Measurements from ENCODE around the gene UPF1. TPM values are rescaled to one million over a fixed set of nuclear protein-coding genes. Genes with fewer than 3 reads are reported as not detected.
A peak's percentile ranks its signal among the peaks of the same experiment; 100 is the strongest.

UPF1 gene
- total and polyA plus RNA-seq, 2 of the 13 experiments (the other 11 are each of a cell fraction or from before 2014, with no cell fraction given) = 16.9 to 41.8 TPM

DNA sequence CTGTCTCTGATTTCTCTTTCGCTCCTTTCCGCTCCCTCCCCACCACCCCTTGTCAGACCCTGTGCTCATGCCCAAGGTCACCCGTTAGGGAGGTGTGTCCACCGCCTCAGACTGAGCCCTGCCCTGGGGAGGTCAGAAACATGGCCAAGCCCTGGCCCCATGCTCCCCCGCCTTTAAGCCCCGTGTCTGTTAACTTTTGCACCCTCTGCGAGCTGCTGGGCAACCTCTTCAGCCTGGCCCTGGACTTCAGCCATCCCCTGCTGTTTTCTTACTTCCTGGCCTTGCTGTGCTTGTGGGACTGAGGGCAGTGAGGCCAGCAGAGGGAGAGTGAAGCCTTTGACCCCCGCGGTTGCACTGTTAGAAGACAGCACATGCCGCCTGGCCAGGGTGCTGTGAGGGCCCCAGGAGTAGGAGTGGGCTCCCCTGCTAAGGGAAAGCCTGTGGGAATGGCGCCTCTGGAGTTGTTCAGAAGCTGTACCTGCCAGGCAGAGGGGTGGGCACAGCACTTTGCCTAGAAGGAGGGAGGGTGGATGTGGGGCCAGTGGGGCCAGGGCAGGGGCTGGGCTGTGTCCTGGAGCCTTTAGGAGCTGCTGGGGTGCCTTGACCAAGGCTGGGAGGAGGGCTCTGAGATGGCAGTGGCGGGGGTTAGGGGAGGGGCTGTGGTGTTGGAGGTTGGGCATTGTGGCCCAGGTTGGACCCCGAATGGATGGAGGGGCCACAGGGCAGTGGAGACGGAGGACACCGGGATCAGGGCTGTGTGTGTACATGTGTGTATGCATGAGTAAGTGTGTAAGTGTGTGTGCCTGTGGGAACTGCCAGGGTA is 7.9 kb downstream of the UPF1 start (continued):
- TF ChIP-seq, protein P1, sequence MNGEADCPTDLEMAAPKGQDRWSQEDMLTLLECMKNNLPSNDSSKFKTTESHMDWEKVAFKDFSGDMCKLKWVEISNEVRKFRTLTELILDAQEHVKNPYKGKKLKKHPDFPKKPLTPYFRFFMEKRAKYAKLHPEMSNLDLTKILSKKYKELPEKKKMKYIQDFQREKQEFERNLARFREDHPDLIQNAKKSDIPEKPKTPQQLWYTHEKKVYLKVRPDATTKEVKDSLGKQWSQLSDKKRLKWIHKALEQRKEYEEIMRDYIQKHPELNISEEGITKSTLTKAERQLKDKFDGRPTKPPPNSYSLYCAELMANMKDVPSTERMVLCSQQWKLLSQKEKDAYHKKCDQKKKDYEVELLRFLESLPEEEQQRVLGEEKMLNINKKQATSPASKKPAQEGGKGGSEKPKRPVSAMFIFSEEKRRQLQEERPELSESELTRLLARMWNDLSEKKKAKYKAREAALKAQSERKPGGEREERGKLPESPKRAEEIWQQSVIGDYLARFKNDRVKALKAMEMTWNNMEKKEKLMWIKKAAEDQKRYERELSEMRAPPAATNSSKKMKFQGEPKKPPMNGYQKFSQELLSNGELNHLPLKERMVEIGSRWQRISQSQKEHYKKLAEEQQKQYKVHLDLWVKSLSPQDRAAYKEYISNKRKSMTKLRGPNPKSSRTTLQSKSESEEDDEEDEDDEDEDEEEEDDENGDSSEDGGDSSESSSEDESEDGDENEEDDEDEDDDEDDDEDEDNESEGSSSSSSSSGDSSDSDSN (CRISPR knock-in tag; IDR thresholded peaks at IDR 0.05) = peak; percentile 95
- TF ChIP-seq HMG20B (CRISPR knock-in tag; conservative IDR thresholded peaks at IDR 0.05) (0 out of 2 replicates have a peak, but pooled peaks have one; percentile 39), NAIF1 (CRISPR knock-in tag; IDR thresholded peaks at IDR 0.05; ENCODE audit: borderline replicate concordance) (no peak), SOX5 (CRISPR knock-in tag; IDR thresholded peaks at IDR 0.05; ENCODE audit: borderline replicate concordance) (peak; percentile 85), NCOA2 (CRISPR knock-in tag; IDR thresholded peaks at IDR 0.05) (peak; percentile 79), TGIF2 (CRISPR knock-in tag; IDR thresholded peaks at IDR 0.05) (peak; percentile 80), ZNF143 (CRISPR knock-in tag; IDR thresholded peaks at IDR 0.05) (peak; percentile 49; the same call in 1 of the 2 replicates), RXRB (CRISPR knock-in tag; IDR thresholded peaks at IDR 0.05; ENCODE audit: borderline replicate concordance) (peak; percentile 92), KLF11 (CRISPR knock-in tag; IDR thresholded peaks at IDR 0.05) (no peak; the same call in 1 of the 2 replicates), ETV6 (CRISPR knock-in tag; conservative IDR thresholded peaks at IDR 0.05) (no peak), ZNF263 (CRISPR knock-in tag; IDR thresholded peaks at IDR 0.05) (peak; percentile 80), ZZZ3 (CRISPR knock-in tag; IDR thresholded peaks at IDR 0.05; ENCODE audit: borderline replicate concordance) (no peak), CCAR2 (optimal IDR thresholded peaks at IDR 0.05; ENCODE audit: low read depth, low read length) (no peak), SAP130 (CRISPR knock-in tag; IDR thresholded peaks at IDR 0.05; ENCODE audit: low read depth) (peak; percentile 97), HNRNPLL (IDR thresholded peaks at IDR 0.05; ENCODE audit: low read depth, low read length, poor library complexity, severe bottlenecking) (peak; percentile 32), KLF6 (CRISPR knock-in tag; IDR thresholded peaks at IDR 0.05) (no peak)
- TF ChIP-seq, protein P2, sequence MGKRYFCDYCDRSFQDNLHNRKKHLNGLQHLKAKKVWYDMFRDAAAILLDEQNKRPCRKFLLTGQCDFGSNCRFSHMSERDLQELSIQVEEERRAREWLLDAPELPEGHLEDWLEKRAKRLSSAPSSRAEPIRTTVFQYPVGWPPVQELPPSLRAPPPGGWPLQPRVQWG (CRISPR knock-in tag; IDR thresholded peaks at IDR 0.05; ENCODE audit: borderline replicate concordance, low read depth) = no peak
- TF ChIP-seq, protein P3, sequence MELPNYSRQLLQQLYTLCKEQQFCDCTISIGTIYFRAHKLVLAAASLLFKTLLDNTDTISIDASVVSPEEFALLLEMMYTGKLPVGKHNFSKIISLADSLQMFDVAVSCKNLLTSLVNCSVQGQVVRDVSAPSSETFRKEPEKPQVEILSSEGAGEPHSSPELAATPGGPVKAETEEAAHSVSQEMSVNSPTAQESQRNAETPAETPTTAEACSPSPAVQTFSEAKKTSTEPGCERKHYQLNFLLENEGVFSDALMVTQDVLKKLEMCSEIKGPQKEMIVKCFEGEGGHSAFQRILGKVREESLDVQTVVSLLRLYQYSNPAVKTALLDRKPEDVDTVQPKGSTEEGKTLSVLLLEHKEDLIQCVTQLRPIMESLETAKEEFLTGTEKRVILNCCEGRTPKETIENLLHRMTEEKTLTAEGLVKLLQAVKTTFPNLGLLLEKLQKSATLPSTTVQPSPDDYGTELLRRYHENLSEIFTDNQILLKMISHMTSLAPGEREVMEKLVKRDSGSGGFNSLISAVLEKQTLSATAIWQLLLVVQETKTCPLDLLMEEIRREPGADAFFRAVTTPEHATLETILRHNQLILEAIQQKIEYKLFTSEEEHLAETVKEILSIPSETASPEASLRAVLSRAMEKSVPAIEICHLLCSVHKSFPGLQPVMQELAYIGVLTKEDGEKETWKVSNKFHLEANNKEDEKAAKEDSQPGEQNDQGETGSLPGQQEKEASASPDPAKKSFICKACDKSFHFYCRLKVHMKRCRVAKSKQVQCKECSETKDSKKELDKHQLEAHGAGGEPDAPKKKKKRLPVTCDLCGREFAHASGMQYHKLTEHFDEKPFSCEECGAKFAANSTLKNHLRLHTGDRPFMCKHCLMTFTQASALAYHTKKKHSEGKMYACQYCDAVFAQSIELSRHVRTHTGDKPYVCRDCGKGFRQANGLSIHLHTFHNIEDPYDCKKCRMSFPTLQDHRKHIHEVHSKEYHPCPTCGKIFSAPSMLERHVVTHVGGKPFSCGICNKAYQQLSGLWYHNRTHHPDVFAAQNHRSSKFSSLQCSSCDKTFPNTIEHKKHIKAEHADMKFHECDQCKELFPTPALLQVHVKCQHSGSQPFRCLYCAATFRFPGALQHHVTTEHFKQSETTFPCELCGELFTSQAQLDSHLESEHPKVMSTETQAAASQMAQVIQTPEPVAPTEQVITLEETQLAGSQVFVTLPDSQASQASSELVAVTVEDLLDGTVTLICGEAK (IDR thresholded peaks at IDR 0.05) = no peak
- TF ChIP-seq, protein P3 (CRISPR knock-in tag; IDR thresholded peaks at IDR 0.05) = peak; percentile 66

Measured in HepG2 (cell line).